NCI-H82 treated with DMSO at 0.1 percent for 48 hours (cell line): ENCODE results near the gene NCF1.
"Not testable (repeated sequence)": the region's sequence is repeated elsewhere in the genome, so short reads cannot be mapped to it uniquely, and the experiment has no call there.

Experiments used
- DNase-seq: peaks from one replicate; lab custom pipeline; 2025; ENCODE audit not compliant: unreplicated experiment; lab: John Stamatoyannopoulos, UW

The NCF1 gene

DNA sequence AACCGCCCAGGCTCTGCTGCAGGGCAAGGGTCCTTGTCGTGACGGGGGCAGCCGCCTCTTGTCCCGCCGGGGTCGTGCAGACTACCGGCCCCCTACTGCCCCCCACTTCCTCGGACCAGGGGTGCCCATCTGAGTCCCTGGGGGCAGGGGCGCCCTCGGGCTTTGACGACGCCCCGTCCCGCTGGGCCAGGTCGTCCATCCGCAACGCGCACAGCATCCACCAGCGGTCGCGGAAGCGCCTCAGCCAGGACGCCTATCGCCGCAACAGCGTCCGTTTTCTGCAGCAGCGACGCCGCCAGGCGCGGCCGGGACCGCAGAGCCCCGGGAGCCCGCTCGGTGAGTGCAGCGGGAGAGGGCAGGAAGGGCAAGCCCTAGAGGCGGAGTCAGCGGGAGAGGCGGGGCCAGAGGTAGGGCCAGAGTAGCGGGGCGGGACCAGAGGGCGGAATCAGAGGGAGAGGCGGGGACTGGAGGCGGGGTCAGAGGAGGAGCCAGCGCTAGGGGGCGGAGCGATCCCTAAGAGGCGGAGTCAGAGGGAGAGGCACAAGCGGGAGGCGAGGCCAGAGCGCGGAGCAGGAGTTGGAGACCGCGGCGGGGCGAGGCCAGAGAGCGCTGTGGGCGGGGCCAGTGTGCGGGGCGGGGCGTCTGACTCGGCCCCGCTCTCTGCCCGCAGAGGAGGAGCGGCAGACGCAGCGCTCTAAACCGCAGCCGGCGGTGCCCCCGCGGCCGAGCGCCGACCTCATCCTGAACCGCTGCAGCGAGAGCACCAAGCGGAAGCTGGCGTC is 14.7 kb downstream of the NCF1 start:
- peak; percentile 81 for DNase-seq

DNA sequence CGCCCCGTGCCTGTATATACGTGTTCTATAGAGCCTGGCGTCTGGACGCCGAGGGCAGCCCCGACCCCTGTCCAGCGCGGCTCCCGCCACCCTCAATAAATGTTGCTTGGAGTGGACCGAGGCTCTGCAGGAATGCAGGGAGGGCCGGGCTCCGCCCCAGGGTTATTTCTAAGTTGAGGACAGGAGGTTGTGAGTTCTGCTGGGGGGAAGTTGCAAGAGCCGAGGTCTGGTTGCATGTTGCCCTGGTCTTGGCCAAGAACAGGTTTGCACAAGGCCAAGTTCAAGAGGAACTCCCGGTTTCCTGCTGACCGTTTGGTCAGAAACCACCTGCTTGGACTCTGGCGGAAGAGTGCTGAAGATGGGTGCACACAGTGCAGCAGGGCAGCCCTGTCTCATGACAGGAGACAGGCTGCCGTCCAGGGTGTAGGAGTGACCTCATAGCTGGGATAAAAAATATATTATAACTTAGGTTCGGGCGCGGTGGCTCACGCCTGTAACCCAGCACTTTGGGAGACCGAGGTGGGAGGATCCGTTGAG is 15.5 kb downstream of the NCF1 start:
- DNase-seq = not testable (repeated sequence)

DNA sequence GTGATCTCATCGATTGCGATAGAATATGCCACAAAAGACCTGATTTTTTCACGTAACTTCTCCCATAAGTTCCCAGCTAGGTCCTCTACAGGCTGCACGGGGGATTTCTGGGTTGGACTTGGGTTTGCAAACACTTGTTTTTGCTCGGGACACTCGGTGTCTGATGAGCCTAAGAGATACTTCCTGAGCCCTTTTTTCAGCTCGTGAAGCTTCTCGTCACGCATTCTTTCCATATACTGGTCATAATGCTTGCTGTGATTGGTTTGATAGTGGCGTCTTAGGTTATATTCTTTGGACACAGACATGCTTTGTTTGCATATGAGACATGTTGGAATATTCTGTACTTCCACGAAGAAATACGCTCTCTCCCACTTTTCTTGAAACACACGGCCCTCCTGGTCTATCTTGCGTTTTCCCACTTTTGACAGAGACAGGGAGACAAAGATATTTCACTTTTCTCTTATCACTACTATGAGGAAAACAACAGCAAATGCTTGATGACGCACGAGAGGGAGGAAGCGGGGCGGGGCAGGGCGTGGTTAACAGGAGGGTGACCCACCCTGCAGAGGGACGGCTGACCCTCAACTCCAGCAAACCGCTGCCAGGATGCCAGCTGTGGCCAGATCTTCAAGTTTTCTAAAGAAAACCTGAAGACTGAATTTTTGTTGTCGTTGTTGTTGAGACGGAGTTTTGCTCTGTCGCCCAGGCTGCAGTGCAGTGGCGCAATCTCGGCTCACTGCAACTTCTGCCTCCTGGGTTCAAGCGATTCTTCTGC is 24.2 kb downstream of the NCF1 start:
- not testable (repeated sequence) for DNase-seq

DNA sequence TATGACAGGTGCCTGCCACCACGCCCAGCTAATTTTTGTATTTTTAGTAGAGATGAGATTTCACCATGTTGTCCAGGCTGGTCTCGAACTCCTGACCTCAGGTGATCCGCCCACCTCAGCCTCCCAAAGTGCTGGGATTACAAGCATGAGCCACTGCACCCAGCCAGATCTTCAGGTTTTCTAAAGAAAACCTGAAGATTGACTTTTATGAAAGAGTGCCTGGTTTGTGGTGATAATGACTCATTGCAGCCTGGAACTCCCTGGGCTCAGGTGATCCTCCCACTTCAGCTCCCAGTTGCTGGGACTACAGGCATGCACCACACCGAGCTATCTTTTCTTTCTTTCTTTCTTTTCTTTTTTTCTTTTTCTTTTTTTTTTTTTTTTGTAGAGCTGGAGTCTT is 24.8 kb downstream of the NCF1 start:
- DNase-seq = not testable (repeated sequence)

DNA sequence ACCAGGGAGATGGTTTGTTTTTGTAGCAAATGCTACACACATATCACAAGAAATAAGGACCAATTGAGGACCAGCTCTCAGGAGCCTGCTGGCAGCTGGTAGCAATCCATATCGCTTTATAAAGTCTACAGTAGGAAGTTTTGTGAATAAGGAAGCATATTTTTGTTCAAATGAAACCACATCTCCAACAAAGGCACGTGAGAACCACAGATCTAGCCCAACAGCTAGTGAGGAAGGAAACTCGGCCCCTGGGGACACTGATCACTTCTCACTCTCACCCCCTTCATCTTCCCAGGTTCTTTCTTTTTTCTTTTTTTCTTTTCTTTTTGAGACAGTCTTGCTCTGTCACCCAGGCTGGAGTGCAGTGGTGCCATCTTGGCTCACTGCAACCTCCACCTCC is 42.1 kb downstream of the NCF1 start:
- DNase-seq = not testable (repeated sequence)

DNA sequence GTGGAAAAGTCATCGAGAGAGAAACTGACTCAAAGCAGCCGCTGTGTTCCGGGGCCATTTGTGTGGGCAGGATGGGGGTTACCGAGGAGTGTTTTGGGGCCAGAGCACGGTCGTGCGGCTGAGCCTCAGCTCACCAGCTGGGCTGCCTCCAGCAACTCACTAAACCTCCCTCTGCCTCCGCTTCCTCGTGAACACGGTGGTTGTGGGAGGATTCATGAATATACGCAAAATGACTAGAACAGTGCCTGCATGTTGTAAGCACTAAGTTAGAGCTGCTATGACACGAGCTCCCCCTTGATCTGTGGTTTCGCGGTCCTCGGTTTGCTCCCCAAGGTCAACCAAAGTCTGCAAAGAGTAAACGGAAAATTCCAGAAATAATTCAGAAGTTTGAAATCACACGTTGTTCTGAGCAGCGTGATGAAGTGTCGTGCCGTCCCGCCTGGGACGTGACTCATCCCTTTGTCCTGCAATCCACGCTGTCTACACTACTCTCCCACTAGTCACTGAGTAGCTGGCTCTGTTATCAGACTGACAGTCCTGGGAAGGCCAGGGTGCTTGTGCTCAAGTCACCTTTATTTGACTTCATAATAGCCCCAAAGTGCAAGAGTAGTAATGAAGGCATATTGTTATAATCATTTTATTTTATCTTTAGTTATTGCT is 46.5 kb downstream of the NCF1 start:
- DNase-seq = not testable (repeated sequence)

DNA sequence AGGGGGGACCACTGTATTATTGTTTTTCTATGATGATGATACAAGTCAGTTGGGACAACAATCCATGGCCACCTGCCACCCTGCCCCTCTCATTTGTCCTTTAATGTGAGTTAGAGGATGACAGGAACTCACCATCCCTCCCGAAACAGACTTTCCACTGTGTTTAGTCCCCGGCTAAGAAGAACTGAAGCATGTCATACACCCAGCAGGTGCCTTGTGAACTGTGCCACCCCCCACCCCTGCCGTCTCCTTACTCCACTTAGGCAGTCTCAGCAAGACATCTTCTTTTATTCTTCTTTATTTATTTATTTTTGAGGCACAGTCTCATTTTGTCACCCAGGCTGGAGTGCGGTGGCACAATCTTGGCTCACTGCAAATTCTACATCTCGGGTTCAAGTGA is 47.4 kb downstream of the NCF1 start:
- not testable (repeated sequence) for DNase-seq

DNA sequence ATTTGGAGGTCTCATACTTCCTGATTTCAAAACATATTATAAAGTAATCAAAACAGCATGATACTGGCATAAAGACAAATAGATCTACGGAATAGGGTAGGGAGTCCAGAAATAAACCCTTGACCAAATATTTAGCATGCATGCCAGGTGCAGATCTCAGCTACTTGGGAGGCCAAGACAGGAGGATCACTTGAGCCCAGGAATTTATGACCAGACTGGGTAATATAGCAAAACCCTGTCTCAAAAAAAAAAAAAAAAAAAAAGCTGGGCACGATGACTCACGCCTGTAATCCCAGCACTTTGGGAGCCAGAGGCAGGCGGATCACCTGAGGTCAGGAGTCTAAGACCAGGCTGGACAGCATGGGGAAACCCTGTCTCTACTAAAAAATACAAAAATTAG is 56.1 kb downstream of the NCF1 start:
- DNase-seq = not testable (repeated sequence)

DNA sequence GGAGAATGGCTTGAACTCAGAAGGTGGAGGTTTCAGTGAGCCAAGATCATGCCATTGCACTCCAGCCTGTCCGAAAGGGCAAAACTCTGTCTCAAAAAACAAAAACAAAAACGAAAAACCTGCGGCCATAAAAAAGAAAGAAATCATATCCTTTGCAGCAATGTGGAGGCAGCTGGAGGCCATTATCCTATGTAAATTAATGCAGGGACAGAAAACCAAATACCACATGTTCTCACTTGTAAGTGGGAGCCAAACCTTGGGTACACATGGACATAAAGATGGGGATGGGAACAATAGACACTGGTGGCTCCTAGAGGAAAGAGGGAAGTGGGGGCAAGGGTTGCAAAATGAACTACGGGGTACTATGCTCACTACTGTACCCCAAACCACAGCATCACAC is 56.6 kb downstream of the NCF1 start:
- not testable (repeated sequence) for DNase-seq
